Nephron progenitor cell (in vitro differentiated cells): ENCODE data around the gene LGR6.
A peak's percentile ranks its signal among the peaks of the same experiment; 100 is the strongest.

Source experiments
- DNase-seq: peaks from one replicate; pipeline ENCODE4 v3.0.0; 2021
- H3K27ac Mint-ChIP-seq: 2 replicates; pipeline ENCODE4 v1.8.0; 2021; ENCODE audit warnings: mild to moderate bottlenecking, moderate library complexity, mixed read lengths
- H3K27me3 Mint-ChIP-seq: 2 replicates; pipeline ENCODE4 v1.8.0; 2021; ENCODE audit warnings: mild to moderate bottlenecking, low read depth, mixed read lengths; ENCODE audit not compliant: poor library complexity
- H3K36me3 Mint-ChIP-seq: 2 replicates; pipeline ENCODE4 v1.8.0; 2021; ENCODE audit warnings: low read depth, mixed read lengths
- H3K4me1 Mint-ChIP-seq: 2 replicates; pipeline ENCODE4 v1.8.0; 2021; ENCODE audit warnings: mixed read lengths
- H3K4me3 Mint-ChIP-seq: 2 replicates; pipeline ENCODE4 v1.8.0; 2021; ENCODE audit warnings: mild to moderate bottlenecking, moderate library complexity, mixed read lengths
- H3K9me3 Mint-ChIP-seq: 2 replicates; pipeline ENCODE4 v1.8.0; 2021; ENCODE audit warnings: mild to moderate bottlenecking, moderate library complexity, mixed read lengths
- CTCF ChIP-seq: fragments of 200-600 bp; sonication (generic); IDR thresholded peaks from 2 replicates; pipeline ENCODE4 v1.5.0; 2021; ENCODE audit warnings: antibody characterized with exemption

Gene LGR6

GRCh38 chr1:202311875-202312635, 118.5 kb downstream of the LGR6 start:
- Mint-ChIP-seq H3K36me3 (no peaks in the 10 kb centered on the region), H3K4me1 (peaks cover 57% of the 10 kb centered on the region), H3K27me3 (peaks cover 13% of the 10 kb centered on the region), H3K4me3 (no peak overlapping the region), H3K9me3 (no peaks in the 10 kb centered on the region), H3K27ac (peak overlapping the region; percentile 18)
- no peak for DNase-seq
- no peak for TF ChIP-seq CTCF

GRCh38 chr1:202315576-202316168, 122.1 kb downstream of the LGR6 start:
- Mint-ChIP-seq H3K4me3 (no peak overlapping the region), H3K27me3 (peaks cover 21% of the 10 kb centered on the region), H3K9me3 (no peaks in the 10 kb centered on the region)

GRCh38 chr1:202316186-202316585, 122.6 kb downstream of the LGR6 start:
- no peak for TF ChIP-seq CTCF
- H3K4me3 Mint-ChIP-seq: no peak overlapping the region
- H3K4me1 Mint-ChIP-seq: peaks cover 23% of the 10 kb centered on the region
- DNase-seq: no peak
- H3K36me3 Mint-ChIP-seq: no peaks in the 10 kb centered on the region
- peaks cover 23% of the 10 kb centered on the region for H3K27me3 Mint-ChIP-seq
- no peaks in the 10 kb centered on the region for H3K9me3 Mint-ChIP-seq
- no peak overlapping the region for H3K27ac Mint-ChIP-seq

More at GRCh38 chr1:202315576-202316168, 122.1 kb downstream of the LGR6 start:
- TF ChIP-seq CTCF: peak; percentile 93
- H3K36me3 Mint-ChIP-seq: no peaks in the 10 kb centered on the region
- no peak overlapping the region for H3K27ac Mint-ChIP-seq
- peaks cover 27% of the 10 kb centered on the region for H3K4me1 Mint-ChIP-seq
- peak; percentile 85 for DNase-seq

GRCh38 chr1:202317941-202318925, 124.6 kb downstream of the LGR6 start:
- Mint-ChIP-seq H3K27me3 (peaks cover 22% of the 10 kb centered on the region), H3K27ac (no peak overlapping the region), H3K36me3 (no peaks in the 10 kb centered on the region), H3K4me1 (peaks cover 11% of the 10 kb centered on the region), H3K4me3 (no peak overlapping the region), H3K9me3 (no peaks in the 10 kb centered on the region)
- no peak for TF ChIP-seq CTCF
- no peak for DNase-seq

- H3K27ac Mint-ChIP-seq: no peak overlapping the region
- TF ChIP-seq CTCF: no peak
- H3K36me3 Mint-ChIP-seq: no peaks in the 10 kb centered on the region
- H3K9me3 Mint-ChIP-seq: no peaks in the 10 kb centered on the region
- peaks cover 11% of the 10 kb centered on the region for H3K4me1 Mint-ChIP-seq
- H3K4me3 Mint-ChIP-seq: no peak overlapping the region
- DNase-seq: no peak
- H3K27me3 Mint-ChIP-seq: peaks cover 21% of the 10 kb centered on the region
Measured at GRCh38 chr1:202319381-202320080, 125.9 kb downstream of the LGR6 start.
